DMS114 treated with DMSO at 0.1 percent for 48 hours (cell line): Measurements from ENCODE around the gene NKAIN2.

Experiments used
- DNase-seq: peaks from one replicate; lab custom pipeline; 2025; ENCODE audit not compliant: unreplicated experiment; lab: John Stamatoyannopoulos, UW

The NKAIN2 gene

DNA sequence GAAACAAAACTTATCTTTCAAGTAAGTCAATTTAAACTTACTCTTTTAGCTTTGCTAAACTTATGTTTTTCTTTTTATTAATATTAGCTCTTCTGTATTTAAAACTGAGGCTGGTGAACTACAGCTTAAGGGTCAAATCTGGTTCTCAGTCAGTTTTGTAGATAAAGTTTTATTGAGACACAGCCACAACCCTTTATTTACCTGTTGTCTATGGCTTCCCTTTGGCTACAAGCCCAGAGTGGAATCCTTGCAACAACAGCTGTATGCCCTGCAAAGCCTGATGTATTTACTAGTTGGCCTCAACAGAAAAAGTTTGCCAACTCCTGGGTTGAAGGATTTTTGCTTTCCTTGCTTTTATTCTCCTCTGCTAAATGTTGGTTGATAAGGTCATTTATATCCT lies 667.1 kb downstream of the NKAIN2 start:
- DNase-seq, result no peak

DNA sequence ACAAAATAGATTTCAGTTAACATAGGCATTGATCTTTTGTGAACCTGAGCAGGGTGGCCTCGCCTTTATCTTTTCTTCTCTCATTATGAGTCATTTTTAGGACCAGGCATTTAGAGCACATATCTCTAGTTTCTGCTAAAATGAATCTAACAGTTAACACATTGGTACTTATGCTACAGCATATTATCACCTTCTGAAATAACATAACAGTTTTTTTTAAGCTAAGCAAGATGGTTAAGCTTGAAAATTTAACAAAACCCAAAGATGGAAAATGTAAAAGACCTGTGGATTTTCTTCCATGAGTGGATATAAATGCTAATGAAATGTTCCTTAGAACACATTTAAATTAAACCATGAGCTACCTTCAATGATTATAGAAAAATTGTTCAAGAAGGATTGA lies 671.5 kb downstream of the NKAIN2 start:
- no peak for DNase-seq

DNA sequence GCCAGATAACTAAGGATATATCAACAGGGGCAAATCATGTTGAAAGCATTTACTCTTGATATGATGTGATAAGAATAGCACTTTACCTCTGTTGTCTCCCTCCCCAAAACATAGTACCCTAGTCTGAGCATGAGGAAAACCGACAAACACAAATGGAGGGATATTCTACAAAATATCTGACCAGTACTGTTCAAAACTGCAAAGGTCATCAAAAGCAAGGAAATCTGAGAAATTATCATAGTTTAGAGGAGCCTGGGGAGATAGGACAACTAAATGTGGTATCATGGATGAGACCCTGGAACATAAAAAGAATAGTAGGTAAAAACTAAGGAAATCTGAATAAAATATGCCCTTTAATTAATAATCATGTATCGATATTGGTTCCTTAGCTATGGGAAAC lies 675.2 kb downstream of the NKAIN2 start:
- no peak for DNase-seq

DNA sequence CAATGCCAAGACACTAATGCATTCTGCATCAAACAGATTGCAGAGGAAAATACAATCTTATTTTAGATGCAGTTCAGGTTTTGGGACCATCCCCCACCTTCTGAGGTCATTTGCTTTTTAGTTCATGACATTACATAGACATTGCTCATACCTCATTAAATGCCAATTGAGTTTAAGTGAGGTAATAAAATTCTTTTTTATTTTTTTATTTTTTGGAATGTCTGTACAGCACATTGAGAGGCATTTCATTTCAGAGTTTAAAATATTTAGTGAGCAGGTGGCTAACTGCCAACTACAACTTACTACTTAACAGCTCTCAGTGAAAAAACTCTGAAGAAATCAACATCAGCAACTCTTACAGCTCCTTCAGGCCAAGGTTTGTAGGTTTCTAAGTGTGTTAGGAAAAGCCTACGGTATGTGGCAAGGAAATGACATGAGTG lies 676.3 kb downstream of the NKAIN2 start:
- no peak for DNase-seq

DNA sequence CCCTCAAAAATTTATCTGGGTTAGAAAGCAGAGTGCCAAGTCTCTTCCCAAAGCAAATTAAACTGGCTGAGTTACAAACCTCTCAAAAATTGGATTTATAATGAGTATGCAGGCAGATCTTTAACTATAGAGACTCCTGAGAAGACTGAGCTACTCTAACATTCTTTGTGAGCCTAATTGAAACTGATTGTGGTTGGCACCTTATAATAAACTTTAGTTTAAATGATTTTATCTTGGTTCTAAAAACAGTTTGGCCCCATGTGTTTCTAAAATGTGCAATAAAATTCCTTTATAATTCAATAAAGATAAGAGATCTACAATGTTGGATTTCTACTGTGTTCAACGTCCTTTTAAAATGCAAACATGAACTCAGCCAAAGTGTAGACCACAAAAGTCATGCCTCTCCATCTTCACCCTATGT lies 678.4 kb downstream of the NKAIN2 start:
- DNase-seq, result no peak

DNA sequence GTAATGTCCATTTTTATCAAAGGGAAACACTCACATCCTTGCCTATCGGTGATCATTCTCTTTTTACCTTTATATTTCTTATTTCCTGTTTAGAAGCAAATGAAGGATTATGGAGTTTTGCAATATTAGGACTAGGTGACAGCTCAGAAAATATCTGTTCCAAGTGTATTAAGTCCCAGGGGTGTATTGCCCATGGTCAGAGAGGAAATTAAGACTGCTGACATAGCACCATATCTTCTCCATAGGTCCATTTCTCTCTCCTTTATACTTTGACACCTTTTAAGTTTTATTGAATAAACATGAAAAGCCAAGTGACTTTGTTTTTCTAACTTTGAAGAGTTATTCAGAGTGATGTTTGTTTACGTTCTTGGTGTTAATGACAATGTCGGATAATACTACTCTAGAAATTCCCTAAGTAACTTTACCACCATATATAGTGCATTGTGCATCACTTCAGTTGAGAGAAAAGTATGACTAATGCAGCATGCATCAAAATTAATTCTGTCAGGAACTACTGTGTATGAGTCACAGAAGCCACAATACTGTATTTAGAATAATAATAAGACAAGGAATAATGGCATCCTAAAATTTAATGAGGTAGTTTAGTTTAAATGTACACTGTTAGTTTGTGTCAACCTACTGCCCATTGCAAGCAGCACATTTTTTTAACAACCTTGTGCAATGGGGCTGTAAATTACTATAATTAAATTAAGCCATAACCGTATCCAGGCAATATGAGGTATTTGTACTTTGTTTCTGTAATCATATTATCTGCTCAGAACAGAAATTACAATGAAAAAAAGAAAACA lies 684.2 kb downstream of the NKAIN2 start:
- no peak for DNase-seq

DNA sequence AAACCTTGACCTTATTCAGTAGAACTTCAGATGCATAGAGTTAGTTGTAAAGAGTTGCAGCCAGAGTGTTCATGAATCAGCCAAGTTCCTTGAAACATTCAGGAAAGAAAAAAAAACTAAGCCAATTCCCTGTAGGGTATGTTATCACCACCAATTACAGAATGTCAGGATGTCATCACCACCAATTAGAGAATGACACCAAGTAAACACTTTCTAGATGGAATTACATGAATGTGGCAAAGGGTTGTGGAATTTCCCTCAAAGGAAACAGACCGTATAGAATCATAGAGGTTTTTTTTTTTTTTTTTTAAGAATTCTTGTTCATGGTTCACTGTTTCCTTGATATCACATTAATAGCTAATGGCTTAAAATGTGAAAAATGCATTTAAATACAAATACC lies 686.5 kb downstream of the NKAIN2 start:
- DNase-seq, result no peak

DNA sequence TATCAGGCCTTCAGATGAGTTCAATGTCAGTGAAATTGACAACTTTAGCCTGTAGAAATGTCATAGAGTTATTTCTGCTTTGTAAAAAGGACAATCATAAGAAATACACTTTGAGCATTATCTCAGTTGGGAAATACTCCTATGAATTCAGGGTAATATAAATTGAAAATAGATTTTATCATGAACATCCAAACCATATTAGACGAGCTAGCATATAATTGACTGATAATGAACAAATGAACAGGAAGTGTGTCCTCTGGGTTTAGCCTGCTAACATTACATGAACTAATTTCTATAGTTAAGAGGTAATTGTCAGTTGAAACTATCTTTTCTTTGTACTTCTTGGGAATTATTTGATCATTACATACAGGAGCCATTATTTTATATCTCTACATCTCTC lies 689.6 kb downstream of the NKAIN2 start:
- no peak for DNase-seq

DNA sequence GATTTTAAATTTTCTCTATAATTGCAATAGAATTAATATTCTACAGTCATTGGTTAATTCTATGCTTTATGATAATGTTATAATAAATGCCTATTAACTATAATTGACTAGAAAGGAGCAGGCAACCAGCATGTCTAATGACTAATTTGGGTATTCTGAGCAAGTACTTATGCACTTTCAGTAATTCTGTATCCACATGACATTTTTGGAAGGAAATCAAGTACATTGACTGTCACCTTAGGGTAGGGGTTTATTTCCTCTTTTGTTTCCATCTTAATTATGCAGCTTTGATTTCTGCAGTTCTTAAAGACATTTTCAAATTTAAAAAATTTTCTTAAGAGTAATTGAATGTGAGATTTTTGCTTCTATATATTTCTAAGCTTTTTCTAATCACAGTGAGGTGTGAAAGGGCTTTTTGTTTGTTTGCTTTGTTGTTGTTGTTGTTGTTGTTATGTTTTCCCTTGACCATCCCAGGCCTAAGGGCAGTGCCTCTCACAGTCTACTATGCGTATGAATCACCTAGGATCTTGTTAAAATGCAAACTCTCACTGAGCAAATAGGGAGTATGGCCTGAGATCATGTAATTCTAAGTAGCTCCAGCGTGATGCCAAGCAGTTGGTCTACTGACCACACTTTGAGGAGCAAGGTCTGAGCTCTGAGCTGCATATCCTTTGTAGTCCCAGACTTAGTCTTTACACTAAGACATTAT lies 691.4 kb downstream of the NKAIN2 start:
- no peak for DNase-seq

DNA sequence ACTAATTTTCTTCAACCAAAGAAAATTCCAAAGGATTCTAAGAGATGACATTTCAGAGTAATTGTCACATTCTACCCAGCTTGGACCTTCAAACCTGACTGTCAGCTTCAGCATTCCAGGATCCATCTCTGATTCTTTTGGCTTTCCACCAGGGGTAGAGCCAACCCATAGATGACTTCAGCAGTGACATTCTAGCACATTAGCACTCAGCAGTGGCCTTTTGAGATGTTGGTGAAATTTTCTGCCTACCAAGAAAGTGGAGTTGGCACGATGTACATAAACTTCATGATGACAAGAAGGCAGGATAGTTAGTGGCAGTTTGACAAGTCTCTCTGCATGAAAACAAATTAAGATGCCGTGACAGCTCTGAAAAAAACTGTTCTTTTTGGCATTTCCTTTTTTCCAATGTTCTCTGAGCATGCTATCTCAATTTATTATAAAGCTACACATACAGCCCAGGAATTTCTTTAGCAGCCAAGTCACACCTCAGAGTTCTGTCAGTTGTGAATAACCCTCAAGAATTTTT lies 692.1 kb downstream of the NKAIN2 start:
- no peak for DNase-seq

DNA sequence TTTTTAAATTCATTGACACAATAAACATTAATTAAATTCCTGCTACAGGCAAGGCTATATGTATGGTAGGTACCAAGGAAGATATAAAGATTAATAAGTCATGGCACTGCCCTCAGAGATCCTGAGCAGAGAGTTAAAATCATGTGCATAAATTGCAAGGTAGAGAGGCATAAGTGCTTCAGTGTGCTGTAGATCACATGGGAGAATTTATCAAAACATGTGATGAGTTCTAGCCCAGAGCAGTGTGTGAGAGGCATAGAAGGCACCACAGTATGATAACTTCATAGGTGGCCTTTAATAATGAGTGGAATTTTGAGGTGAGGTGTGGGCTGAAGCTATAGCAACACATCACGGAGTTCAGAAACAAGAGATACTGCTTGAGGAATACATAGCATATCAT lies 692.7 kb downstream of the NKAIN2 start:
- no peak for DNase-seq

DNA sequence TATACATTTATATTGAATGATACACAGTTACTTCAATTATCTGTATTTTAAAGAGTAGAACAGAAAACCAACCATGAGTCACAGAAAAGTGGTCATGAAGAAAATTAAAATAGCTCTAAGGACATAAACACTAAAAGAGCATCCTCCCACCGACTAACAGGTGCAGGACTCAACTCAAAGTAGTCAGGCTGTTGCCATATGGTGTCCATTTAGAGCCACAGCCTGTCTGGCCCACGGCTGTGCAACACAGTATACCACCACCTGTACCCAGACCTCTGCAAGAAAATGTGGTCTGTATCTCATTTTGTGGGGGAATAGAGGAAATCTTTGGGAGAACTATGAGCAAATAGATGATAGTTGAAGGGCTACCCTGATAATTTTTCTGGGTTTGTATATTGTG lies 708.8 kb downstream of the NKAIN2 start:
- DNase-seq, result no peak

DNA sequence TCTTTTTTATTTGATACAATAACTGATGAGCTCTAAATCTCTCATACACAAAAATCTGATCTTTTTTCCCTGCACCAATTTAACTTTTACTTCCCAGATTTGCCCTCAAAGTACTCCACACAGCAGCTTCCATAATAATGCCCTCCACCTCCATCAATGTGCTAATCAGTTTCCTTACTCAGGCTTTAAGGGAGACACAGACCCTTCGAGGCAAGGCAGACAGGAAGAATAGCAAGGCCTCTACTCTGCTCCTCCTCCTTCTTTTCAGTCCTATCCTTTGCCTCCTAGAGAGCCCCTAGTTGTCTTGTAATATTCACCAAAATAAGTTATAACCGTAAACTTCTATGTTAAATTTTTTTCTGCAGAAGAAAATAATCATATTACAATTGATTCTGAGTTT lies 713.7 kb downstream of the NKAIN2 start:
- no peak for DNase-seq

DNA sequence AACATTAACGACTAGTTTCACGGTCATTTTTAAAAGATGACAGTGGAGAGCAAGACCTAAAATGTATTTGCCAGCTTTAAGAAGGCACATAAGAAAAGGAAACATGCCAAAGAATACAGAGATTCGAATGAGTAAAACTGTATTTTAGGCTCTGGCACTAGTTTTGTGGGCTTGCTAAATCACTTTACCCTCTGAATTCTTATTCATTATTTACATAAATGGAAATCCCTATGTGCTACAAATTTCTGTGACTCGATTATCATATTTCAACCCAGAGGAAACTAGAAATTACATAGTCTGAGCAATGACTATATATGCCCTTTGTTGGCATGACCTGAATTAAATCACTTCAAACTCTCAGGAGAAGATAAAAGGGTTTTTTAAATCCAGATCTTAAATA lies 716.8 kb downstream of the NKAIN2 start:
- no peak for DNase-seq

DNA sequence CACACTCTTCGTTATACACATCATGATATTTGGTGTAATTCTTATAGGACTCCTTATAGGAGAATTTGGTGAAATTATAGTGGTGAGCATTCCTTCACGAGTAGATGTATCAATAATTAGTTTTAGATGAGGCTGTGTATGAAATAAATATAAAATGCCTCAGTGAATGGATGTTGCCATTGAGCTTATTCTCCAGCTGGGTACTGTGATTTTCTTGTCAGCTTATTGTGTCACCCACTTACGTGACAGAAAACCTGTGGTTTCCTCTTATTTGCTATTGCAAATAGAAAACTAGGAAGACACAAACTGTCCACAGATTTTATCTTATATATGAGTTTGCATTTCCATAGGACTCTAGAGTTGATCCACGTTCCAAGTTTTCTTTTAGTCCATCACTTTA lies 718.7 kb downstream of the NKAIN2 start:
- DNase-seq, result no peak

DNA sequence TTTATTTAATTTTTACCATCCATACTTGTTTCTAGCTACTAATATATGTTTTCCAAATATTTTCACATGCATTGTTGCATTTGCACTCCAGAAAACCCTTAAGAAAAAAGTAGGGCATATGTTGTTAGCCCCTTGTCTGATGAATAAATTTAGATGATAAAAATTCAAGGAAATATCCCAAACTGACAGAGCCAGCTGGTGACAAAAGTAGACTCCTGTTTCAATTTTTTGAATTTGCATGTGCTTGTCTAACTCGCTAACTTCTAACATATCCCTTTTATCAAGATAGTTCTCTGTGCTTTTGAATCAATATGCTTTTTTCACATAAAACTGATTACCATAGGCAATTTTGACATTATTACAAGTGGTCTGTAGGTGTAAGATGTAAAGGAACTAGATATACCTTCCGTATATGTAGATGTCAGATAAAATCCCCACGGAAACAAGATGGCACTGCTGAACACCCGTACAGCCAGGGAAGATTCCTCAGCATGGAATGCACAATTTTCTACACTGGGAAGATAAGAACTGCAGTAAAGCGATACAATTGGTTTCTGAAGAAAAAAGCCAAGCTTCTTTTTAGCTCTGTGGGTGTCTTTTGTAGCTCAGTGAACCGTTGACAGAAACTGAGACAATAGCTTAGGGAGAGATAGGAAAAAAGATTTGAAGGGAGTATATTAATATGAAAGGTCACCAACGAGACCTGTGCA lies 721.0 kb downstream of the NKAIN2 start:
- DNase-seq, result no peak

DNA sequence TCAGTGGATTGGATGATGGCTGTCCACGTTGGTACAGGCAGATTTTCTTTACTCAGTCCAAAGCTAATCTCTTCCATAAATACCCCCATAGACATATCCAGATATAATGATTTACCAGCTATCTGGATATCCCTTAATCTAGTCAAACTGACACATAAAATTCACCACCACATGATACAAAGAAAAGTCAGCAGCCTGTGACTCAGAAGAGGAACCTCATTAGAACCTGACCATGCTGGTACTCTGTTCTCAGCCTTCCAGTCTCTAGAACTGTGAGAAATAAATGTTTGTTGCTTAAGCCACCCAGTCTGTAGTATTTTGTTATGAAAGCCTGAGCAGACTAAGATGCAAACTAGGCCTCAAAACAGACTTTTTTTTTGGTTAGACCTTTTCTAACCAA lies 727.3 kb downstream of the NKAIN2 start:
- DNase-seq, result no peak

DNA sequence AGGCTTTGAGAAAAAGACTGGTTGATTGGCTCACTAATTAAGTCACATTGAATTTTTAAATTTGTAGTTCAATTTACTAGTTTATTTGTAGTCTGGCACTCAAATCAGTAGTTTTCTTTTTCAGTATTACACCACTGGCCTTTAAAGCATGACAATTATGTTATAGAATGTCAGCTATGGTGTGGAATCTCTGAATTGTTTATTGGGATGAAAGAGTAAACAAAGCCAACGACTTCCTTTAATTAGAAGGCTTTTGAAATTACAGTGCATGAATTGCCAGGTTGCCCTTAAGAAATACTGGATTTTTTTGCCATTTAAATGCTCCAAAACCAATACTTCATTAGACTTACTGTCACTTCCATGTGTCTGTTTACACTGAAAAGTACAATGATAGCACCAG lies 731.6 kb downstream of the NKAIN2 start:
- DNase-seq, result no peak

DNA sequence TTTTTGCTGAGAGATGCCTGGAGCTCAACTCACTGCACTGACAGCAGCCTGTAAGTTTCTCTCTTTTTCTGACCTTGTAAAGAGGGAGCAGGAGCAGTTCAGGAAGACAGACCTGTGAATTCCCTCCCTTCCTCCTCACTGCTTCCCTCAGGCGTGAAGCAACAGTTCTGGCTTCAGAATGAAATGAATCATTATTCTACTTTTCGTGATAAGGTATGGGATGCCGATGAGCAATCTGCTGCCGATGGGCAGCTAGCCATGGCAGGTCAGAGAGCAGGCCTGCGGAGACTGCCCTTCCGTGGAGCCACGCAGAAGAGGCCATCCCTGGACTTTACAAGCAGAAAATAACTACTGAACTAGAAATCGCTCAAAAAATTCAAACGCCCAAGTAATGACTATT lies 732.1 kb downstream of the NKAIN2 start:
- no peak for DNase-seq

DNA sequence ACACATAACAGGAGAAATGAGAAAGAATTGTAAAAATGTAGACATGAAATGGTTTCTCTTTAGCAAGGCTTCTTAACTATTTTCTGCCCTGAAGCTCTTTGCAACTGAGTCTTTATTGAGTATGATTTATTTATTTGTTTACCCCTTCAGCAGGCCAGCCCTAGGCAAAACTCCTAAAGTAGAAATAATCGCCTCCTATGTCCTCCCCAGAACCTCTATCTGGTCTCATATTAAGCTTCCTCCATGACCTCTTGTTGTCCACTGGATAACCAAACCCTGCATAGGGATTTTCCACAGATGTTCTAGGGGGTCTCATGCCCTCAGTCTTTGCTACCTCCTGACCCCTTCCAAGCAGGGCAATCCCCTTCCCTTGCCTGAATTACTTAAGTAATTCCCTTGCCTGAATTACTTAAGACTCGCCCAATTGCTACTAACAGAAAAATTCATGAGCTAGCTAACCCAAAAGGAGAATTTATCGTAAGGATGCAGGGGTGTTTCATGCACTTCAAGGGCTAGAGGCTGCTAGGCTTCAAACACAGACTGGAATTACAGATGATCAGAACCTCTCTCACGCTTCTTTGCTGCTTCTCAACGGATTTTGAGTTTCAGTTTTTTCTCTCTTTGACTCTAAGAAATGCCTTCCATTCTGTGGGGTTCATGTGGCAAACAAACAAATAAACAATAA lies 732.6 kb downstream of the NKAIN2 start:
- DNase-seq, result no peak

DNA sequence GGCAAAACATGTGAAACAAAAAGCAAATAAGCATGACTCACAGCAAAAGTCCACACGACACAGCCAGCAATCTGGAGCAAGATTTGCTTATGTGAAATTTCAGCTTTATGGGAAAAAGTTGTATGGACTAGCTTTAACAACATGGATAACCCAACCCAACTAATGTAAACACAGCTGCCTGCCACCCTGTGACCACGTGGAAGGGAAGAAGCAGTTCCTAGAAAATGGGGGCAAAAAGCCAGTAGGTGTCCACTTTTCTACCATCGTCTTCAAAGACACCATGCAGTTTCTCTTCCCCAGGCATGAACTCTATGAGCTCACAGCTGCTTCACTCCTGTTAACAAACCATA lies 733.2 kb downstream of the NKAIN2 start:
- no peak for DNase-seq
